ENCODE results near the gene ANXA5.

GRCh38 chr4:121686255-121686654 lies 10.5 kb downstream of the ANXA5 start:
- TF ChIP-seq CTCF (IDR thresholded peaks at IDR 0.05; ENCODE audit: insufficient read depth, low read length) (no peak), SPI1 (IDR thresholded peaks at IDR 0.05; ENCODE audit: borderline replicate concordance, low read depth) (no peak)
